Endothelial cell of umbilical vein (primary cell): ENCODE data around the gene LRRC37B. TPM values are rescaled to one million over a fixed set of nuclear protein-coding genes. Genes with fewer than 3 reads are reported as not detected.
"Not testable (repeated sequence)": the region's sequence is repeated elsewhere in the genome, so short reads cannot be mapped to it uniquely, and the experiment has no call there.

Experiments used
- Bru-seq: library from RNA; stranded (reverse); fragments of 400-500 nt; gene quantifications from one replicate; lab custom pipeline; 2021; lab: Mats Ljungman, UMichigan
- BruChase-seq, 2 experiments: library from RNA; stranded (reverse); fragments of 400-500 nt; gene quantifications; one replicate each; lab custom pipeline; 2021; lab: Mats Ljungman, UMichigan
- BruUV-seq: library from RNA; stranded (reverse); fragments of 400-500 nt; replicated peaks from 2 replicates; lab custom pipeline; 2021; lab: Mats Ljungman, UMichigan
- CTCF ChIA-PET: fragments of 300-600, 350-600 bp; sonication (Branson Sonifier 250); formaldehyde crosslinking; loops from one replicate; lab custom pipeline; 2021; ENCODE audit warnings: antibody characterized with exemption, inconsistent platforms; lab: Charles Lee
- POLR2A ChIA-PET: fragments of 300-600, 350-600 bp; sonication (Branson Sonifier 250); formaldehyde crosslinking; loops from one replicate; lab custom pipeline; 2021; ENCODE audit warnings: antibody characterized with exemption, inconsistent platforms; lab: Charles Lee
- DNase-seq: peaks from one replicate; pipeline ENCODE4 v3.0.0-alpha.2; 2011; ENCODE audit warnings: low read depth, low spot score
- FAIRE-seq: peaks from 2 replicates; lab custom pipeline; 2011; peaks lifted over from hg19 to GRCh38; lab: Jason Lieb, UNC
- H2AFZ ChIP-seq: 2 replicates; pipeline ENCODE4 v1.6.0; 2012; ENCODE audit warnings: low read depth, low read length, control low read depth, inconsistent platforms
- H3K27ac ChIP-seq: 2 replicates; pipeline ENCODE4 v1.5.1; 2011; ENCODE audit warnings: low read depth, mild to moderate bottlenecking, control low read depth, low read length, moderate library complexity; ENCODE audit not compliant: insufficient read depth
- H3K27me3 ChIP-seq, 2 experiments: 2 replicates each; pipeline versions ENCODE4 v1.6.0 to v1.6.1; 2011; ENCODE audit warnings: low read length in 2 of 2, mixed read lengths in 1 of 2; ENCODE audit not compliant: control insufficient read depth in 2 of 2, insufficient read depth in 2 of 2
- H3K36me3 ChIP-seq, 2 experiments: 2 replicates in 1 of 2; 3 replicates in 1 of 2; pipeline ENCODE4 v1.5.1; 2011; ENCODE audit warnings: low read length in 2 of 2, mild to moderate bottlenecking in 1 of 2, moderate library complexity in 1 of 2; ENCODE audit not compliant: control insufficient read depth in 2 of 2, insufficient read depth in 2 of 2; ENCODE audit errors: extremely low read depth in 1 of 2
- H3K4me1 ChIP-seq: 3 replicates; pipeline ENCODE4 v1.5.1; 2011; ENCODE audit warnings: mild to moderate bottlenecking, low read length; ENCODE audit not compliant: control insufficient read depth, insufficient read depth; ENCODE audit errors: extremely low read depth
- H3K4me2 ChIP-seq: 2 replicates; pipeline ENCODE4 v1.6.1; 2011; ENCODE audit warnings: low read length, control low read depth, mixed read lengths; ENCODE audit not compliant: insufficient read depth
- H3K4me3 ChIP-seq, 3 experiments: fragments of 200-600 bp in 1 of 3; sonication (generic), shearing (Covaris generic) in 1 of 3; replicated peaks in 1 of 3; 2 replicates each; pipeline ENCODE4 v1.5.1; 2011 to 2016; ENCODE audit warnings: control low read depth in 3 of 3, low read length in 3 of 3, mild to moderate bottlenecking in 2 of 3, inconsistent platforms in 1 of 3, low read depth in 1 of 3, moderate library complexity in 1 of 3; ENCODE audit not compliant: insufficient read depth in 1 of 3
- H3K79me2 ChIP-seq: 2 replicates; pipeline ENCODE4 v1.6.0; 2012; ENCODE audit warnings: low read length, inconsistent platforms; ENCODE audit not compliant: control insufficient read depth, insufficient read depth
- H3K9ac ChIP-seq: replicated peaks from 2 replicates; pipeline ENCODE3; 2011; ENCODE audit warnings: low read length, control low read depth; ENCODE audit not compliant: insufficient read depth; ENCODE audit errors: extremely low read depth
- H3K9me1 ChIP-seq: replicated peaks from 3 replicates; pipeline ENCODE4 v1.6.0; 2011; ENCODE audit warnings: mild to moderate bottlenecking, low read length; ENCODE audit not compliant: control insufficient read depth, insufficient read depth; ENCODE audit errors: extremely low read depth
- H3K9me3 ChIP-seq: replicated peaks from 2 replicates; pipeline ENCODE4 v1.5.1; 2012; ENCODE audit warnings: low read length, inconsistent platforms; ENCODE audit not compliant: control insufficient read depth, insufficient read depth
- H4K20me1 ChIP-seq: replicated peaks from 2 replicates; pipeline ENCODE3; 2011; ENCODE audit warnings: mild to moderate bottlenecking, low read length; ENCODE audit not compliant: control insufficient read depth, insufficient read depth; ENCODE audit errors: extremely low read depth
- CTCF ChIP-seq, 2 donors: IDR thresholded peaks; 1 replicate in 1 of 2; 2 replicates in 1 of 2; pipeline ENCODE4 v1.5.1; 2011; ENCODE audit warnings: low read length in 2 of 2, mild to moderate bottlenecking in 2 of 2, moderate library complexity in 2 of 2, control low read depth in 1 of 2, inconsistent platforms in 1 of 2, low read depth in 1 of 2; ENCODE audit not compliant: insufficient read depth in 1 of 2; ENCODE audit errors: extremely low read depth in 1 of 2
- EZH2 ChIP-seq: IDR thresholded peaks from 2 replicates; pipeline ENCODE4 v1.6.1; 2012; ENCODE audit warnings: borderline replicate concordance, low read depth, mild to moderate bottlenecking, moderate library complexity, low read length, inconsistent platforms; ENCODE audit not compliant: severe bottlenecking
- GATA2 ChIP-seq: IDR thresholded peaks from 2 replicates; pipeline ENCODE4 v1.7.0; 2011; ENCODE audit warnings: low read depth, mild to moderate bottlenecking, moderate library complexity, mixed read lengths, low read length; ENCODE audit not compliant: insufficient read length, insufficient read depth
- JUN ChIP-seq: IDR thresholded peaks from 2 replicates; pipeline ENCODE4 v1.6.1; 2011; ENCODE audit warnings: borderline replicate concordance, low read depth; ENCODE audit not compliant: insufficient read length, insufficient read depth
- MAX ChIP-seq: IDR thresholded peaks from 2 replicates; pipeline ENCODE4 v1.6.1; 2011; ENCODE audit not compliant: insufficient read depth, insufficient read length
- POLR2A ChIP-seq: IDR thresholded peaks from 2 replicates; pipeline ENCODE4 v1.6.1; 2012; ENCODE audit warnings: low read depth, mild to moderate bottlenecking, control low read depth, low read length
- POLR2AphosphoS5 ChIP-seq: IDR thresholded peaks from 2 replicates; pipeline ENCODE4 v1.6.1; 2012; ENCODE audit warnings: low read depth, mild to moderate bottlenecking, control low read depth, low read length, moderate library complexity; ENCODE audit not compliant: insufficient read depth
- dilution Hi-C: fragments of 300-500 bp; cut with MboI; formaldehyde crosslinking; loops from one replicate; pipeline ENCODE4 v1.15.0; 2019; ENCODE audit warnings: low sequenced_read_pairs; ENCODE audit not compliant: extremely low pct_ligation_motif_present
- intact Hi-C: fragments of 100-400 bp; cut with micrococcal nuclease; formaldehyde crosslinking; loops from one replicate; pipeline ENCODE4 v1.10.0; 2022
- long read RNA-seq: library from polyadenylated mRNA; stranded (forward); transcript quantifications from one replicate; pipeline ENCODE4 v2.0.0, GENCODE V29; 2021
- polyA minus RNA-seq, 3 experiments: library from RNA; depleted of rRNA, polyadenylated mRNA; stranded (reverse); fragments of >200 nt; gene quantifications; 1 replicate in 1 of 3; 2 replicates in 2 of 3; pipeline ENCODE4 v1.2.3, GENCODE V29; 2011
- polyA plus RNA-seq, 4 experiments: library from polyadenylated mRNA; depleted of rRNA in 3 of 4; stranded (reverse) in 3 of 4; unstranded in 1 of 4; fragments of >200 nt; gene quantifications; 2 replicates each; pipeline versions ENCODE4 v1.2.1 to v1.2.3, GENCODE V29; 2011 to 2012; ENCODE audit warnings: missing spikeins in 1 of 4
- total RNA-seq: library from RNA; stranded (reverse); gene quantifications from 2 replicates; pipeline ENCODE4 v1.2.3, GENCODE V29; 2021

The LRRC37B gene
- total RNA-seq = 19.0 and 22.5 TPM in 2 replicates
- 10.8 and 12.9 TPM in 2 replicates for polyA plus RNA-seq
- polyA plus RNA-seq (2011; cell fraction: cytosol; rRNA removed) = 9.5 and 9.9 TPM in 2 replicates
- polyA plus RNA-seq (2011; cell fraction: nucleus; rRNA removed) = 41.1 and 41.8 TPM in 2 replicates
- 11.3 and 11.4 TPM in 2 replicates for polyA plus RNA-seq (2012)
- 28.2 and 36.4 TPM in 2 replicates for polyA minus RNA-seq
- polyA minus RNA-seq (2011; cell fraction: cytosol; rRNA and poly(A)+ RNA removed) = 11.1 TPM
- polyA minus RNA-seq (2011; cell fraction: nucleus; rRNA and poly(A)+ RNA removed) = 32.1 and 43.9 TPM in 2 replicates
- percentile 73 among the genes with signal in this experiment for Bru-seq, nascent RNA
- percentile 72 among the genes with signal in this experiment for BruChase-seq, experiment 1, labeled RNA remaining after a 6-hour chase
- BruChase-seq, experiment 2, labeled RNA remaining after a 2-hour chase = percentile 81 among the genes with signal in this experiment
- long read RNA-seq, partial matches to known transcripts = 7 of 17 reads
- long read RNA-seq, other reads (novel, unspliced or antisense) = 5 of 17 reads

GRCh38 chr17:32006957-32007462 is at the start of gene LRRC37B:
LRRC37B (plus strand) TSS chr17:32007383; CDS start chr17:32021393, 14,010 bp downstream.
- BruUV-seq = no TSS peak
- H4K20me1 ChIP-seq = no peaks in the 10 kb centered on the region
- H3K4me2 ChIP-seq = peak within 1 kb of the TSS; percentile 81
- peak within 1 kb of the TSS; percentile 43 for H3K9ac ChIP-seq
- H2AFZ ChIP-seq = peak within 1 kb of the TSS; percentile 99
- no peaks in the 10 kb centered on the region for H3K9me1 ChIP-seq
- no peaks in the 10 kb centered on the region for H3K27me3 ChIP-seq
- dilution Hi-C loops = no loop called here
- intact Hi-C loops = loop anchor here (1.0 to 10.0 kb wide), 2 partner anchors 132 to 308 kb away; no protein-coding TSS in a partner anchor
- H3K4me3 ChIP-seq = peak within 1 kb of the TSS; percentile 18 to 84 (median 71)
- no peaks in the 10 kb centered on the region for H3K9me3 ChIP-seq
- no peak for TF ChIP-seq EZH2
- no peak for TF ChIP-seq GATA2
- no peak for TF ChIP-seq JUN
- peak; percentile 82 for TF ChIP-seq MAX
- peak; percentile 49 for TF ChIP-seq POLR2AphosphoS5
- peak; percentile 89 for TF ChIP-seq CTCF (IDR thresholded peaks at IDR 0.05; ENCODE audit: extremely low read depth in 1 of 2, insufficient read depth in 1 of 2, low read depth in 1 of 2, low read length in 2 of 2)
- no peak for TF ChIP-seq POLR2A
- H3K79me2 ChIP-seq = peaks cover 21% of the 10 kb centered on the region
- ChIA-PET POLR2A (no interaction called here), CTCF (interaction anchor here (0.6 to 4.4 kb wide), 25 partner anchors 9 to 568 kb away, joined by 3 to 96 read pairs (median 4); partner anchors contain the start of gene RHOT1)
- FAIRE-seq (peak; percentile 67), DNase-seq (peak; percentile 85)
- H3K4me1 ChIP-seq = peaks cover 7% of the 10 kb centered on the region
- peak within 1 kb of the TSS; percentile 0 for H3K27ac ChIP-seq
- no peaks in the 10 kb centered on the region for H3K36me3 ChIP-seq

- FAIRE-seq, BruUV-seq, POLR2A ChIA-PET, H3K36me3 ChIP-seq, H3K4me3 ChIP-seq, H3K9me3 ChIP-seq, H3K4me1 ChIP-seq, H3K9ac ChIP-seq, dilution Hi-C loops, H4K20me1 ChIP-seq, H3K4me2 ChIP-seq, H2AFZ ChIP-seq, DNase-seq, H3K9me1 ChIP-seq, H3K27ac ChIP-seq, intact Hi-C loops, CTCF ChIA-PET, H3K27me3 ChIP-seq: not testable (repeated sequence)
- H3K79me2 ChIP-seq = peaks cover 12% of the 10 kb centered on the region
Observed at GRCh38 chr17:31964131-31964530, 43.1 kb upstream of the LRRC37B start.
